GM12878 (cell line): ENCODE data around the gene KCNB1. TPM values are rescaled to one million over a fixed set of nuclear protein-coding genes. Genes with fewer than 3 reads are reported as not detected.

ENCODE experiments used
- ATAC-seq: fragments of 200-7000 bp; cut with Tn5 transposase; 3 replicates; pipeline ENCODE4 v1.9.1; 2020; ENCODE audit warnings: mild to moderate bottlenecking, moderate library complexity
- BruUV-seq: library from RNA; stranded (reverse); fragments of 400-500 nt; replicated peaks from 2 replicates; lab custom pipeline; 2021; lab: Mats Ljungman, UMichigan
- CTCF ChIA-PET: fragments of 300-600 bp; sonication (Branson Sonifier 250); formaldehyde crosslinking; extraction: SDS; loops from one replicate; lab custom pipeline; 2021; ENCODE audit warnings: inconsistent platforms; lab: Yijun Ruan, JAX
- POLR2A ChIA-PET: fragments of 350-600 bp; formaldehyde crosslinking; extraction: SDS; loops from one replicate; lab custom pipeline; 2021; ENCODE audit warnings: inconsistent platforms; lab: Charles Lee
- RAD21 ChIA-PET: fragments of 300-600 bp; sonication (Branson Sonifier 250); formaldehyde crosslinking; loops from one replicate; lab custom pipeline; 2023; ENCODE audit warnings: antibody characterized with exemption; ENCODE audit not compliant: unreplicated experiment; lab: Charles Lee
- SMC1A ChIA-PET: fragments of 300-600 bp; sonication (Branson Sonifier 250); formaldehyde crosslinking; loops from one replicate; lab custom pipeline; 2023; ENCODE audit not compliant: unreplicated experiment, uncharacterized antibody; lab: Charles Lee
- DNase-seq: peaks from one replicate; pipeline ENCODE4 v3.0.0-alpha.2; 2011; ENCODE audit warnings: low read depth, low spot score
- FAIRE-seq: peaks from 3 replicates; lab custom pipeline; 2011; peaks lifted over from hg19 to GRCh38; lab: Jason Lieb, UNC
- H2AFZ ChIP-seq: 2 replicates; pipeline ENCODE4 v1.6.0; 2011; ENCODE audit warnings: low read depth, low read length, control low read depth; ENCODE audit not compliant: control insufficient read depth
- H3K27ac ChIP-seq: 2 replicates; pipeline ENCODE4 v1.5.1; 2011; ENCODE audit warnings: control low read depth; ENCODE audit not compliant: control insufficient read depth, insufficient read depth
- H3K27me3 ChIP-seq, 2 experiments: replicated peaks in 1 of 2; 2 replicates each; pipeline versions ENCODE4 v1.6.0 to v1.6.1; 2011; ENCODE audit warnings: low read length in 1 of 2; ENCODE audit not compliant: control insufficient read depth in 2 of 2, insufficient read depth in 2 of 2
- H3K36me3 ChIP-seq, 2 experiments: 2 replicates each; pipeline ENCODE4 v1.5.1; 2011; ENCODE audit warnings: low read length in 1 of 2; ENCODE audit not compliant: control insufficient read depth in 2 of 2, insufficient read depth in 2 of 2
- H3K4me1 ChIP-seq: 2 replicates; pipeline ENCODE4 v1.6.1; 2011; ENCODE audit warnings: mild to moderate bottlenecking, low read length, moderate library complexity, mixed read lengths; ENCODE audit not compliant: control insufficient read depth, insufficient read depth
- H3K4me2 ChIP-seq: 2 replicates; pipeline ENCODE4 v1.6.0; 2011; ENCODE audit warnings: control low read depth; ENCODE audit not compliant: control insufficient read depth, insufficient read depth
- H3K4me3 ChIP-seq: fragments of 200-600 bp; sonication (generic); 2 replicates; pipeline ENCODE4 v1.5.1; 2016
- H3K79me2 ChIP-seq: 2 replicates; pipeline ENCODE4 v1.6.0; 2011; ENCODE audit warnings: low read length; ENCODE audit not compliant: control insufficient read depth, insufficient read depth
- H3K9ac ChIP-seq: 2 replicates; pipeline ENCODE4 v1.8.0; 2011; ENCODE audit warnings: low read length, control low read depth, mixed read lengths; ENCODE audit not compliant: control insufficient read depth, insufficient read depth
- H3K9me3 ChIP-seq: replicated peaks from 3 replicates; pipeline ENCODE4 v1.5.1; 2011; ENCODE audit warnings: mild to moderate bottlenecking, low read length; ENCODE audit not compliant: control insufficient read depth, insufficient read depth
- H4K20me1 ChIP-seq: 2 replicates; pipeline ENCODE4 v1.6.0; 2011; ENCODE audit not compliant: control insufficient read depth, insufficient read depth
- BRCA1 ChIP-seq: IDR thresholded peaks from 2 replicates; pipeline ENCODE4 v1.6.1; 2011; ENCODE audit warnings: low read depth, low read length, improper control_type of control experiment
- GATAD2B ChIP-seq: fragments of 450-650 bp; conservative IDR thresholded peaks from 2 replicates; pipeline ENCODE4 v1.6.1; 2017; ENCODE audit warnings: low read depth, mild to moderate bottlenecking, moderate library complexity
- NFIC ChIP-seq: IDR thresholded peaks from 2 replicates; pipeline ENCODE4 v1.6.1; 2012; ENCODE audit warnings: low read depth, mild to moderate bottlenecking, inconsistent platforms, low read length, moderate library complexity
- RAD21 ChIP-seq: IDR thresholded peaks from 2 replicates; pipeline ENCODE4 v1.6.1; 2011; ENCODE audit warnings: mild to moderate bottlenecking, low read depth, low read length, moderate library complexity; ENCODE audit not compliant: insufficient read depth
- SREBF2 ChIP-seq: IDR thresholded peaks from 2 replicates; pipeline ENCODE4 v1.6.1; 2012; ENCODE audit warnings: mild to moderate bottlenecking, low read length
- TARDBP ChIP-seq: IDR thresholded peaks from 2 replicates; pipeline ENCODE4 v1.6.1; 2016; ENCODE audit warnings: borderline replicate concordance
- WGBS: methylation state at CpG from one replicate; pipeline ENCODE4 v1.1.6; 2016; ENCODE audit warnings: low lambda C conversion rate; ENCODE audit not compliant: insufficient replicate concordance, insufficient coverage; ENCODE audit errors: missing lambda C conversion rate; 5-methylcytosine and 5-hydroxymethylcytosine counted together
- in situ Hi-C: fragments of 300-500 bp; cut with MboI; formaldehyde crosslinking; loops from 9 replicates; pipeline ENCODE4 v1.14.3; 2018; ENCODE audit warnings: mixed read lengths
- intact Hi-C: fragments of 100-400 bp; cut with micrococcal nuclease; formaldehyde crosslinking; loops from one replicate; pipeline ENCODE4 v1.14.2; 2022; ENCODE audit not compliant: unreplicated experiment
- polyA plus RNA-seq, 11 experiments: library from polyadenylated mRNA; depleted of rRNA in 4 of 11; unstranded in 6 of 11; stranded (reverse) in 5 of 11; fragments of >200 nt; fragmentation: Nextera tagmentation in 4 of 11; fragmentation: Illumina TruSeq in 1 of 11; extraction: Ambion mirVana in 4 of 11; extraction: Trizol in 1 of 11; gene quantifications; 1 replicate in 1 of 11; 2 replicates in 10 of 11; pipeline versions ENCODE4 v1.2.1 to v1.2.3, GENCODE V29; 2011 to 2016; ENCODE audit warnings: inconsistent platforms in 2 of 11, missing spikeins in 2 of 11, low read depth in 1 of 11
- total RNA-seq, 4 experiments: library from RNA; depleted of rRNA in 3 of 4; stranded (reverse); fragments of >200 nt in 3 of 4; fragmentation: Illumina TruSeq in 1 of 4; extraction: Trizol in 1 of 4; gene quantifications; 2 replicates each; pipeline versions ENCODE4 v1.2.1 to v1.2.3, GENCODE V29; 2013 to 2021
- TF ChIP-seq, protein P1 (sequence below): fragments of 450-650 bp; formaldehyde crosslinking; IDR thresholded peaks from 2 replicates; pipeline ENCODE4 v1.4.0; 2022; ENCODE audit warnings: mild to moderate bottlenecking, moderate library complexity
- TF ChIP-seq, protein P2 (sequence below): IDR thresholded peaks from 2 replicates; pipeline ENCODE4 v1.6.1; 2012; ENCODE audit warnings: low read depth, low read length, improper control_type of control experiment
- TF ChIP-seq, protein P3 (sequence below): IDR thresholded peaks from 2 replicates; pipeline ENCODE4 v1.6.1; 2012; ENCODE audit warnings: improper control_type of control experiment, low read depth, low read length; ENCODE audit not compliant: insufficient replicate concordance
- TF ChIP-seq, protein P4 (sequence below): IDR thresholded peaks from 2 replicates; pipeline ENCODE4 v1.6.1; 2012; ENCODE audit warnings: low read depth, low read length, improper control_type of control experiment
- TF ChIP-seq, protein P5 (sequence below): IDR thresholded peaks from 2 replicates; pipeline ENCODE4 v1.6.1; 2011; ENCODE audit warnings: low read depth, low read length, improper control_type of control experiment, borderline replicate concordance

KCNB1 gene
- total and polyA plus RNA-seq, 10 of the 15 experiments (the other 5 are each of a cell fraction or from before 2014, with no cell fraction given), result 0.02 to 0.08 (median 0.03) TPM; not detected in 7

DNA sequence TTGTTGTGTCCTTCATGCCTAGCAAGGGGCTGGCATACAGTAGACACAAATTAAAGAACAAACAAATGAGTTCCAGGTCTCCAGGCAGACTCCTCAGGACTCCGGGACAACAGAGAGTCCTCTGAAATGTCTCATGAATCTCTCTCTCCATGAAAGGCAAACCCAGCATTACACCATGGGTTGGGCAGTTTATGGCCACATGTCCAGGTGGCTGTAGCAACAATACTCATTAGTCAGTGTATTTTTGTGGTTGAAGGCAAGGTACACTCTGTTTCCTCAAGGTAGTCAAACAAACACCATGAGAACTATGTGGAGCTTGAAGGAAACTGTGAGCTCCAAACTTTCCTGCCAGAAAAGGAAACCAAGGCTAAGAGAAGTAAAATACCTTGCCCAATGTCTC lies 62.2 kb downstream of the KCNB1 start (continued):
- TF ChIP-seq, protein P1, sequence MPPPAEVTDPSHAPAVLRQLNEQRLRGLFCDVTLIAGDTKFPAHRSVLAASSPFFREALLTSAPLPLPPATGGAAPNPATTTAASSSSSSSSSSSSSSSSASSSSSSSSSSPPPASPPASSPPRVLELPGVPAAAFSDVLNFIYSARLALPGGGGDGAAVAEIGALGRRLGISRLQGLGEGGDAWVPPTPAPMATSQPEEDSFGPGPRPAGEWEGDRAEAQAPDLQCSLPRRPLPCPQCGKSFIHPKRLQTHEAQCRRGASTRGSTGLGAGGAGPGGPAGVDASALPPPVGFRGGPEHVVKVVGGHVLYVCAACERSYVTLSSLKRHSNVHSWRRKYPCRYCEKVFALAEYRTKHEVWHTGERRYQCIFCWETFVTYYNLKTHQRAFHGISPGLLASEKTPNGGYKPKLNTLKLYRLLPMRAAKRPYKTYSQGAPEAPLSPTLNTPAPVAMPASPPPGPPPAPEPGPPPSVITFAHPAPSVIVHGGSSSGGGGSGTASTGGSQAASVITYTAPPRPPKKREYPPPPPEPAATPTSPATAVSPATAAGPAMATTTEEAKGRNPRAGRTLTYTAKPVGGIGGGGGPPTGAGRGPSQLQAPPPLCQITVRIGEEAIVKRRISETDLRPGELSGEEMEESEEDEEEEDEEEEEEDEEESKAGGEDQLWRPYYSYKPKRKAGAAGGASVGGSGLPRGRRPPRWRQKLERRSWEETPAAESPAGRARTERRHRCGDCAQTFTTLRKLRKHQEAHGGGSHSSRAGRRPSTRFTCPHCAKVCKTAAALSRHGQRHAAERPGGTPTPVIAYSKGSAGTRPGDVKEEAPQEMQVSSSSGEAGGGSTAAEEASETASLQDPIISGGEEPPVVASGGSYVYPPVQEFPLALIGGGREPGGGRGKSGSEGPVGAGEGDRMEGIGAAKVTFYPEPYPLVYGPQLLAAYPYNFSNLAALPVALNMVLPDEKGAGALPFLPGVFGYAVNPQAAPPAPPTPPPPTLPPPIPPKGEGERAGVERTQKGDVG (CRISPR knock-in tag), result no peak
- TF ChIP-seq, protein P2, sequence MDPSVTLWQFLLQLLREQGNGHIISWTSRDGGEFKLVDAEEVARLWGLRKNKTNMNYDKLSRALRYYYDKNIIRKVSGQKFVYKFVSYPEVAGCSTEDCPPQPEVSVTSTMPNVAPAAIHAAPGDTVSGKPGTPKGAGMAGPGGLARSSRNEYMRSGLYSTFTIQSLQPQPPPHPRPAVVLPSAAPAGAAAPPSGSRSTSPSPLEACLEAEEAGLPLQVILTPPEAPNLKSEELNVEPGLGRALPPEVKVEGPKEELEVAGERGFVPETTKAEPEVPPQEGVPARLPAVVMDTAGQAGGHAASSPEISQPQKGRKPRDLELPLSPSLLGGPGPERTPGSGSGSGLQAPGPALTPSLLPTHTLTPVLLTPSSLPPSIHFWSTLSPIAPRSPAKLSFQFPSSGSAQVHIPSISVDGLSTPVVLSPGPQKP, result no peak
- TF ChIP-seq SREBF2, result no peak

DNA sequence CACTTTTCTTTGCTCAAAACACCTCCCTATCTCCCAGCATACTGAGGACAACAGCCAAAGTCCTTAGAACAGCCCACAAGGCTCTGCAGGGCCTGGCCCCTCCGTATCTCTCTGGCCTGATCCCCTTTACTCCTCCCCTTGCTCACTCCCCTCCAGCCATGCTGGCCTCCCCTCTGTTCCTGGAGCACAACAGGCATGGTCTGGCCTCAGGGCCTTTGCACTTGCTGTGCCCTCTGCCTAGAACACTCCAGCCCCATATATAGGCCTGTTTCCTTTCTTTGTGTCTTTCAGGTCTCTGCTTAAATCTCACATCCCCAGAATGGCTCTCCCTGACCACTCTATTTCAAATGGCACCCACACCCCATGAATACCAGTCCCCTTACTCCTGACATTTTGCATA lies 62.7 kb downstream of the KCNB1 start:
- intact Hi-C loops (no loop called here), in situ Hi-C loops (no loop called here)
- Histone ChIP-seq H3K4me3 (no peak overlapping the region), H3K9me3 (no peaks in the 10 kb centered on the region), H2AFZ (no peak overlapping the region), H3K4me2 (no peak overlapping the region), H3K9ac (no peak overlapping the region), H3K27ac (no peak overlapping the region), H3K4me1 (no peaks in the 10 kb centered on the region), H4K20me1 (no peaks in the 10 kb centered on the region), H3K36me3 (no peaks in the 10 kb centered on the region), H3K79me2 (no peaks in the 10 kb centered on the region), H3K27me3 (peaks cover 0 to 4% of the 10 kb centered on the region in 2 experiments; a peak in 2 of 4 replicates)
- ChIA-PET RAD21 (no interaction called here), POLR2A (no interaction called here), CTCF (interaction anchor here (0.6 kb wide), 1 partner anchor 29 kb away, joined by 4 read pairs; no protein-coding TSS in a partner anchor), SMC1A (no interaction called here)
- no peak for ATAC-seq
- no peak for FAIRE-seq
- BruUV-seq, result no TSS peak
- 0% methylated on average over 1 of the region's 1 CpG for WGBS
- DNase-seq, result no peak
- TF ChIP-seq RAD21 (no peak), GATAD2B (no peak), TARDBP (no peak), NFIC (no peak), BRCA1 (no peak)
- TF ChIP-seq, protein P3, sequence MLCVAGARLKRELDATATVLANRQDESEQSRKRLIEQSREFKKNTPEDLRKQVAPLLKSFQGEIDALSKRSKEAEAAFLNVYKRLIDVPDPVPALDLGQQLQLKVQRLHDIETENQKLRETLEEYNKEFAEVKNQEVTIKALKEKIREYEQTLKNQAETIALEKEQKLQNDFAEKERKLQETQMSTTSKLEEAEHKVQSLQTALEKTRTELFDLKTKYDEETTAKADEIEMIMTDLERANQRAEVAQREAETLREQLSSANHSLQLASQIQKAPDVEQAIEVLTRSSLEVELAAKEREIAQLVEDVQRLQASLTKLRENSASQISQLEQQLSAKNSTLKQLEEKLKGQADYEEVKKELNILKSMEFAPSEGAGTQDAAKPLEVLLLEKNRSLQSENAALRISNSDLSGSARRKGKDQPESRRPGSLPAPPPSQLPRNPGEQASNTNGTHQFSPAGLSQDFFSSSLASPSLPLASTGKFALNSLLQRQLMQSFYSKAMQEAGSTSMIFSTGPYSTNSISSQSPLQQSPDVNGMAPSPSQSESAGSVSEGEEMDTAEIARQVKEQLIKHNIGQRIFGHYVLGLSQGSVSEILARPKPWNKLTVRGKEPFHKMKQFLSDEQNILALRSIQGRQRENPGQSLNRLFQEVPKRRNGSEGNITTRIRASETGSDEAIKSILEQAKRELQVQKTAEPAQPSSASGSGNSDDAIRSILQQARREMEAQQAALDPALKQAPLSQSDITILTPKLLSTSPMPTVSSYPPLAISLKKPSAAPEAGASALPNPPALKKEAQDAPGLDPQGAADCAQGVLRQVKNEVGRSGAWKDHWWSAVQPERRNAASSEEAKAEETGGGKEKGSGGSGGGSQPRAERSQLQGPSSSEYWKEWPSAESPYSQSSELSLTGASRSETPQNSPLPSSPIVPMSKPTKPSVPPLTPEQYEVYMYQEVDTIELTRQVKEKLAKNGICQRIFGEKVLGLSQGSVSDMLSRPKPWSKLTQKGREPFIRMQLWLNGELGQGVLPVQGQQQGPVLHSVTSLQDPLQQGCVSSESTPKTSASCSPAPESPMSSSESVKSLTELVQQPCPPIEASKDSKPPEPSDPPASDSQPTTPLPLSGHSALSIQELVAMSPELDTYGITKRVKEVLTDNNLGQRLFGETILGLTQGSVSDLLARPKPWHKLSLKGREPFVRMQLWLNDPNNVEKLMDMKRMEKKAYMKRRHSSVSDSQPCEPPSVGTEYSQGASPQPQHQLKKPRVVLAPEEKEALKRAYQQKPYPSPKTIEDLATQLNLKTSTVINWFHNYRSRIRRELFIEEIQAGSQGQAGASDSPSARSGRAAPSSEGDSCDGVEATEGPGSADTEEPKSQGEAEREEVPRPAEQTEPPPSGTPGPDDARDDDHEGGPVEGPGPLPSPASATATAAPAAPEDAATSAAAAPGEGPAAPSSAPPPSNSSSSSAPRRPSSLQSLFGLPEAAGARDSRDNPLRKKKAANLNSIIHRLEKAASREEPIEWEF, result no peak
- TF ChIP-seq, protein P4, sequence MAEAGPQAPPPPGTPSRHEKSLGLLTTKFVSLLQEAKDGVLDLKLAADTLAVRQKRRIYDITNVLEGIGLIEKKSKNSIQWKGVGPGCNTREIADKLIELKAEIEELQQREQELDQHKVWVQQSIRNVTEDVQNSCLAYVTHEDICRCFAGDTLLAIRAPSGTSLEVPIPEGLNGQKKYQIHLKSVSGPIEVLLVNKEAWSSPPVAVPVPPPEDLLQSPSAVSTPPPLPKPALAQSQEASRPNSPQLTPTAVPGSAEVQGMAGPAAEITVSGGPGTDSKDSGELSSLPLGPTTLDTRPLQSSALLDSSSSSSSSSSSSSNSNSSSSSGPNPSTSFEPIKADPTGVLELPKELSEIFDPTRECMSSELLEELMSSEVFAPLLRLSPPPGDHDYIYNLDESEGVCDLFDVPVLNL, result no peak
- TF ChIP-seq, protein P5, sequence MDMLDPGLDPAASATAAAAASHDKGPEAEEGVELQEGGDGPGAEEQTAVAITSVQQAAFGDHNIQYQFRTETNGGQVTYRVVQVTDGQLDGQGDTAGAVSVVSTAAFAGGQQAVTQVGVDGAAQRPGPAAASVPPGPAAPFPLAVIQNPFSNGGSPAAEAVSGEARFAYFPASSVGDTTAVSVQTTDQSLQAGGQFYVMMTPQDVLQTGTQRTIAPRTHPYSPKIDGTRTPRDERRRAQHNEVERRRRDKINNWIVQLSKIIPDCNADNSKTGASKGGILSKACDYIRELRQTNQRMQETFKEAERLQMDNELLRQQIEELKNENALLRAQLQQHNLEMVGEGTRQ, result no peak
